Measurements from ENCODE around the gene MLLT3.

MLLT3 gene

DNA sequence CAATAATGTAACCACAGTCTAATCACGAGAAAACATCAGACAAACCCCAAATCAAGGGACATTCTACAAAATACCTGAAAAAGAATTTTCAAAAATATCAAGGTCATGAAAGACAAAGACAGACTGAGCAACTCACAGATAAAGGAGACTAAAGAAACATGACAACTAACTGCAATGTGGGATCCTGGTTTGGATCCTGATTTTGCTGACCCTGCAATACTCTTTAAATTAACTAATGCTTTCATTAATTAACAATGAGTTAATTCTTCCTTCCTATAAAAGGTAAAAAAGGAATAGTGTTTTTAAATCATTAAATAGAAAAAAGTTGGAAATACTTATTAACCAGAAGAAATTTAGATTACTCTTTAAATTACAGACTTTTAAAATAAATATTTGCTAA lies 103.6 kb downstream of the MLLT3 start:
- no peak overlapping the region for H3K4me3 ChIP-seq (ENCODE audit: severe bottlenecking)
- DNase-seq (ENCODE audit: low spot score) (no peak), ATAC-seq (ENCODE audit: low read depth) (no peak)
- H3K4me1 ChIP-seq (ENCODE audit: insufficient read depth, poor library complexity, severe bottlenecking): no peaks in the 10 kb centered on the region
- no peaks in the 10 kb centered on the region for H3K9me3 ChIP-seq (ENCODE audit: severe bottlenecking)
- no peaks in the 10 kb centered on the region for H3K27me3 ChIP-seq (ENCODE audit: insufficient read depth, poor library complexity, severe bottlenecking)
- no peak overlapping the region for H3K27ac ChIP-seq (ENCODE audit: poor library complexity, severe bottlenecking)
- TF ChIP-seq, protein P1, sequence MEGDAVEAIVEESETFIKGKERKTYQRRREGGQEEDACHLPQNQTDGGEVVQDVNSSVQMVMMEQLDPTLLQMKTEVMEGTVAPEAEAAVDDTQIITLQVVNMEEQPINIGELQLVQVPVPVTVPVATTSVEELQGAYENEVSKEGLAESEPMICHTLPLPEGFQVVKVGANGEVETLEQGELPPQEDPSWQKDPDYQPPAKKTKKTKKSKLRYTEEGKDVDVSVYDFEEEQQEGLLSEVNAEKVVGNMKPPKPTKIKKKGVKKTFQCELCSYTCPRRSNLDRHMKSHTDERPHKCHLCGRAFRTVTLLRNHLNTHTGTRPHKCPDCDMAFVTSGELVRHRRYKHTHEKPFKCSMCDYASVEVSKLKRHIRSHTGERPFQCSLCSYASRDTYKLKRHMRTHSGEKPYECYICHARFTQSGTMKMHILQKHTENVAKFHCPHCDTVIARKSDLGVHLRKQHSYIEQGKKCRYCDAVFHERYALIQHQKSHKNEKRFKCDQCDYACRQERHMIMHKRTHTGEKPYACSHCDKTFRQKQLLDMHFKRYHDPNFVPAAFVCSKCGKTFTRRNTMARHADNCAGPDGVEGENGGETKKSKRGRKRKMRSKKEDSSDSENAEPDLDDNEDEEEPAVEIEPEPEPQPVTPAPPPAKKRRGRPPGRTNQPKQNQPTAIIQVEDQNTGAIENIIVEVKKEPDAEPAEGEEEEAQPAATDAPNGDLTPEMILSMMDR (IDR thresholded peaks at IDR 0.05; ENCODE audit: poor library complexity, severe bottlenecking): no peak
- H3K36me3 ChIP-seq (ENCODE audit: low read depth): no peaks in the 10 kb centered on the region

DNA sequence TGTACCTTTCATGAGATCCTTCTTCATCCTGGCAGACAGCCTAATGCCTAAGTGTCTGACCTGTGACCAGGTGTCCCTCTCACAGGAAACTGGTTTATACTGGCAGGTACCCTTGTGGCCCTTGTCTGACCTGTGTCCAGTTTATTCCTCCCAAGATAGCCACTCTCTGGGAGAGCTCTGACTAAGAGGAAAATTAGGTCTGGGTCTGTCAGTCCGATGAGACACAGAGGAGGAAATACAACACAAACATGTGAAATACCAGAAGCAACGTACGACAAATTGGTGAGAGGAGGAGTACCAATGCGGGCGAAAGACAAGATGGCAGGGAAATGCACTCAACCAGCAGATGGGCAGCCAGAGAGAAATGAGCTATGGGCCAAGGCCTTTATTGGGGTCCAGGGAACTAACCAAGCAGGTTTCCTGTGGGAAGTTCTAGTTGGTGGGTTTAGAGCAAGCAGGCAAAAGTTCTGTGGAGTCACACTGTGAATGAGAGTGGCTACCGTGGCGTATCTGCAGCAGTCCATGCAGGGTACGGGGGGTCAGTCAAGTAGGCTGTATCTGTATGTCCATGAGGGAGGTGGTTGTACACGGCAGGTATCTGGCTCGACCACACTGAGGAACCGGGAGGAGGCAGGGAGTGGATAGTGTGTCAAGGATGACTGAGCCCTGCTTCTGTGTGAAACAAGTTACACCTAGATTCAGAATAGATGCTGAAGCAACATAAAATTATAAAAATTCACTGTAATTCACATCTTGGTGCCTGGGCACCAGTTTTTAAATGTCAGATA lies 109.0 kb downstream of the MLLT3 start:
- Histone ChIP-seq H3K4me1 (ENCODE audit: insufficient read depth, poor library complexity, severe bottlenecking) (no peaks in the 10 kb centered on the region), H3K27me3 (ENCODE audit: insufficient read depth, poor library complexity, severe bottlenecking) (no peaks in the 10 kb centered on the region), H3K4me3 (ENCODE audit: severe bottlenecking) (no peak overlapping the region), H3K27ac (ENCODE audit: poor library complexity, severe bottlenecking) (no peak overlapping the region), H3K9me3 (ENCODE audit: severe bottlenecking) (no peaks in the 10 kb centered on the region), H3K36me3 (ENCODE audit: low read depth) (no peaks in the 10 kb centered on the region)
- ATAC-seq (ENCODE audit: low read depth) (no peak), DNase-seq (ENCODE audit: low spot score) (no peak)
- TF ChIP-seq, protein P1 (IDR thresholded peaks at IDR 0.05; ENCODE audit: poor library complexity, severe bottlenecking): no peak

DNA sequence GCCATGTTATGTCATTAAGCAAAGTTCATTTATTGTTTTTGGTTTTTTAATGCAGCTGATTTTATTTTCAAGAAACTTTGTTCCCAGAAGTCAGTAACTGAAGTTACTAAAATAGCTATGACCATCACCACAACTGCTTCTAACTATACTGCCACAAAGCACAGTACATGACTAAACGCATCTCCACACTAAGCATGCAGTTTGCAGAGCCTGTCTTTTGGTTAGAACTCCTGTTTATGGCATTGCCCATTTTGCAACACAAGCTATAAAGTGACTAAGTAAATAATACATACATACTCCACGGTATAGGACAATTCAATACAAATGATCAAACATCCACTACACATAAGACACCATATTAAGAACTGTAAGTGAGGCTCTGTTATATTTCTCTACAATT lies 109.7 kb downstream of the MLLT3 start:
- Histone ChIP-seq H3K4me3 (ENCODE audit: severe bottlenecking) (no peak overlapping the region), H3K9me3 (ENCODE audit: severe bottlenecking) (no peaks in the 10 kb centered on the region), H3K27me3 (ENCODE audit: insufficient read depth, poor library complexity, severe bottlenecking) (no peaks in the 10 kb centered on the region), H3K4me1 (ENCODE audit: insufficient read depth, poor library complexity, severe bottlenecking) (peaks cover 2% of the 10 kb centered on the region), H3K36me3 (ENCODE audit: low read depth) (no peaks in the 10 kb centered on the region), H3K27ac (ENCODE audit: poor library complexity, severe bottlenecking) (no peak overlapping the region)
- TF ChIP-seq, protein P1 (IDR thresholded peaks at IDR 0.05; ENCODE audit: poor library complexity, severe bottlenecking): no peak
- ATAC-seq (ENCODE audit: low read depth) (peak; percentile 41), DNase-seq (ENCODE audit: low spot score) (no peak)

DNA sequence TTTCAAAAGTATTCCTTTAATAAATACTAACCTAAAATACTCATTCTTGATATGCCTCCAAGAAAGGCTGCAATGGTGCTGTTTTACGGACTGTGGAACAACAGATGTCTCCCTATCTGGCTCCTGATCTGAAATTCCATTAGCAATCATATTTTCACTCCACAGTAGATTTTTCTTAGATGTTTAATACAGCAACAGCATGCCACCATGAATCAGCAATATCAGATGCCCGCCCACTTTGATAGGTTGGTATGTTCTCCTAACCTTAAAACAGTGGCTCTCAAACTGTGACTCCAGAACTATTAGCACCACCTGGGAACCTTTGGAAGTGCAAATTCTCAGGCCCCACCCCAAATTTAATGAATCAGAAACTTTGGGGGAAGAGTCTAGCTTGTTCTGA lies 110.2 kb downstream of the MLLT3 start:
- Histone ChIP-seq H3K27ac (ENCODE audit: poor library complexity, severe bottlenecking) (no peak overlapping the region), H3K36me3 (ENCODE audit: low read depth) (no peaks in the 10 kb centered on the region), H3K27me3 (ENCODE audit: insufficient read depth, poor library complexity, severe bottlenecking) (no peaks in the 10 kb centered on the region), H3K4me1 (ENCODE audit: insufficient read depth, poor library complexity, severe bottlenecking) (peaks cover 7% of the 10 kb centered on the region), H3K4me3 (ENCODE audit: severe bottlenecking) (no peak overlapping the region), H3K9me3 (ENCODE audit: severe bottlenecking) (no peaks in the 10 kb centered on the region)
- DNase-seq (ENCODE audit: low spot score): no peak
- ATAC-seq (ENCODE audit: low read depth): peak; percentile 45
- TF ChIP-seq, protein P1 (IDR thresholded peaks at IDR 0.05; ENCODE audit: poor library complexity, severe bottlenecking): no peak

DNA sequence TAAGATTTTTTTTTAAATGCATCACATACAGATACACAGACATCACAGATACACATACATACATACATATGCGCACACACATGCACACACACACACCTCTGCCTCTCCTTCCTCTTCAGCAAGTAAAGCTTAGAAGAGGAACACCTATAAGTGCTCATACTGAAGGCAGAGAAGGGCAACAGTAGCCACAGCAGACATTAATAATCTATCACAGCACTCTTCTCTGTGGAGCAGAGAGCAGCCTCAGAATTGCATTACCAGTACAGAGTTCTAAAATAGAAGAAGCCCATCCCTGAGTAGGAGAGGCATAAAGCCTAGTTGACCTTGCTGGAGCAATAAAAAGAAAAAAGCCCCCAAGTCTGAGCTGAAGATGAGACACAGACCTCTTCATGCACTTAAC lies 110.6 kb downstream of the MLLT3 start:
- TF ChIP-seq, protein P1 (IDR thresholded peaks at IDR 0.05; ENCODE audit: poor library complexity, severe bottlenecking): no peak
- H3K36me3 ChIP-seq (ENCODE audit: low read depth): no peaks in the 10 kb centered on the region
- H3K4me1 ChIP-seq (ENCODE audit: insufficient read depth, poor library complexity, severe bottlenecking): peaks cover 8% of the 10 kb centered on the region
- DNase-seq (ENCODE audit: low spot score) (no peak), ATAC-seq (ENCODE audit: low read depth) (no peak)
- no peaks in the 10 kb centered on the region for H3K9me3 ChIP-seq (ENCODE audit: severe bottlenecking)
- H3K27ac ChIP-seq (ENCODE audit: poor library complexity, severe bottlenecking): no peak overlapping the region
- H3K4me3 ChIP-seq (ENCODE audit: severe bottlenecking): no peak overlapping the region
- no peaks in the 10 kb centered on the region for H3K27me3 ChIP-seq (ENCODE audit: insufficient read depth, poor library complexity, severe bottlenecking)

Measured in RWPE2 (cell line).